ENCODE data around the gene ITGA2B.
"Not testable (repeated sequence)": the region's sequence is repeated elsewhere in the genome, so short reads cannot be mapped to it uniquely, and the experiment has no call there.

The ITGA2B gene

GRCh38 chr17:44368391-44369243, 20.8 kb downstream of the ITGA2B start:
- not testable (repeated sequence) for DNase-seq

GRCh38 chr17:44367231-44367979, 22.0 kb downstream of the ITGA2B start:
- DNase-seq = no peak

- not testable (repeated sequence) for DNase-seq
Measured at GRCh38 chr17:44365051-44365450, 24.4 kb downstream of the ITGA2B start.

GRCh38 chr17:44363613-44364159, 25.8 kb downstream of the ITGA2B start, which contains the start of gene FAM171A2:
Gene FAM171A2 (minus strand): TSS chr17:44363853. CDS start chr17:44363714, 139 bp downstream.
- DNase-seq = no peak

GRCh38 chr17:44362949-44363612, 26.4 kb downstream of the ITGA2B start:
- no peak for DNase-seq

GRCh38 chr17:44362459-44362948, 26.9 kb downstream of the ITGA2B start:
- no peak for DNase-seq

- no peak for DNase-seq
Measured at GRCh38 chr17:44361292-44362260, 27.9 kb downstream of the ITGA2B start.

- no peak for DNase-seq
Measured at GRCh38 chr17:44360826-44361225, 28.6 kb downstream of the ITGA2B start.

- DNase-seq = no peak
Measured at GRCh38 chr17:44360144-44360533, 29.3 kb downstream of the ITGA2B start.

GRCh38 chr17:44359458-44360143, 29.8 kb downstream of the ITGA2B start:
- no peak for DNase-seq

GRCh38 chr17:44359006-44359405, 30.4 kb downstream of the ITGA2B start:
- DNase-seq = no peak

- no peak for DNase-seq
Measured at GRCh38 chr17:44358066-44358465, 31.4 kb downstream of the ITGA2B start.

GRCh38 chr17:44356241-44356640, 33.2 kb downstream of the ITGA2B start:
- no peak for DNase-seq

- no peak for DNase-seq
Measured at GRCh38 chr17:44355642-44356099, 33.8 kb downstream of the ITGA2B start.

GRCh38 chr17:44354582-44355561, 34.6 kb downstream of the ITGA2B start:
- no peak for DNase-seq

GRCh38 chr17:44353672-44354331, 35.6 kb downstream of the ITGA2B start:
- DNase-seq = no peak

GRCh38 chr17:44352828-44353671, 36.4 kb downstream of the ITGA2B start:
- no peak for DNase-seq
